ENCODE data around the gene MRGPRF. TPM values are rescaled to one million over a fixed set of nuclear protein-coding genes. Genes with fewer than 3 reads are reported as not detected.
"Not testable (repeated sequence)": the region's sequence is repeated elsewhere in the genome, so short reads cannot be mapped to it uniquely, and the experiment has no call there.

The MRGPRF gene
- total RNA-seq, 4 donors from 2014 or later, result 4.2 to 21.9 (median 5.2) TPM

GRCh38 chr11:69000831-69001242, 12.2 kb downstream of the MRGPRF start:
- Histone ChIP-seq H3K27me3 (no peaks in the 10 kb centered on the region), H3K27ac (peak overlapping the region in 3 of 4 donors; percentile 46 to 96 (median 49)), H3K9me3 (no peaks in the 10 kb centered on the region), H3K4me1 (peaks cover 0 to 24% (median 0%) of the 10 kb centered on the region in 4 donors), H3K36me3 (peaks cover 0 to 7% (median 0%) of the 10 kb centered on the region in 3 donors), H3K4me3 (no peak overlapping the region)
- DNase-seq, result peak in 2 of 3 donors; percentile 45 to 49
- TF ChIP-seq, protein P1, sequence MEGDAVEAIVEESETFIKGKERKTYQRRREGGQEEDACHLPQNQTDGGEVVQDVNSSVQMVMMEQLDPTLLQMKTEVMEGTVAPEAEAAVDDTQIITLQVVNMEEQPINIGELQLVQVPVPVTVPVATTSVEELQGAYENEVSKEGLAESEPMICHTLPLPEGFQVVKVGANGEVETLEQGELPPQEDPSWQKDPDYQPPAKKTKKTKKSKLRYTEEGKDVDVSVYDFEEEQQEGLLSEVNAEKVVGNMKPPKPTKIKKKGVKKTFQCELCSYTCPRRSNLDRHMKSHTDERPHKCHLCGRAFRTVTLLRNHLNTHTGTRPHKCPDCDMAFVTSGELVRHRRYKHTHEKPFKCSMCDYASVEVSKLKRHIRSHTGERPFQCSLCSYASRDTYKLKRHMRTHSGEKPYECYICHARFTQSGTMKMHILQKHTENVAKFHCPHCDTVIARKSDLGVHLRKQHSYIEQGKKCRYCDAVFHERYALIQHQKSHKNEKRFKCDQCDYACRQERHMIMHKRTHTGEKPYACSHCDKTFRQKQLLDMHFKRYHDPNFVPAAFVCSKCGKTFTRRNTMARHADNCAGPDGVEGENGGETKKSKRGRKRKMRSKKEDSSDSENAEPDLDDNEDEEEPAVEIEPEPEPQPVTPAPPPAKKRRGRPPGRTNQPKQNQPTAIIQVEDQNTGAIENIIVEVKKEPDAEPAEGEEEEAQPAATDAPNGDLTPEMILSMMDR (IDR thresholded peaks at IDR 0.05), result peak in 5 of 6 experiments; percentile 16 to 46 (median 29)
- TF ChIP-seq POLR2A (IDR thresholded peaks at IDR 0.05), result no peak

DNA sequence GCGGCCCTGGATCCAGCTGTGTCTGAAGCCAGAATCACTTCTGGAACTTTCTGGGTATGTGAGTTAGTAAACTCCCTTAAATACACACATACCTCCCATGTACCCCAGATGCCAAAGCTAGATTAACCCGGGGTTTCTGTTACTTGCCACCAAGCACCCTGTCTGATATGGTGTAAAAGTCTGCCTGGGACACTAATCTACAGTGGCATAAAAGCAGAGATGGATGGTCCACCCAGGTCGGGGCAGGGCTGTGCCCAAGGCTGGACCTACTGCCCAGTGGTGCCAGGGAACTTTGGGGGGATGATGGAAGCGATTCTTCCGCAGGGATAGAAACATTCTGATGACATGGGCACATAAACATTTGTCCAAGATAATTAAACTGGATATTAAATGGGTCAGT, 12.7 kb downstream of the MRGPRF start:
- TF ChIP-seq, protein P1 (IDR thresholded peaks at IDR 0.05), result no peak

DNA sequence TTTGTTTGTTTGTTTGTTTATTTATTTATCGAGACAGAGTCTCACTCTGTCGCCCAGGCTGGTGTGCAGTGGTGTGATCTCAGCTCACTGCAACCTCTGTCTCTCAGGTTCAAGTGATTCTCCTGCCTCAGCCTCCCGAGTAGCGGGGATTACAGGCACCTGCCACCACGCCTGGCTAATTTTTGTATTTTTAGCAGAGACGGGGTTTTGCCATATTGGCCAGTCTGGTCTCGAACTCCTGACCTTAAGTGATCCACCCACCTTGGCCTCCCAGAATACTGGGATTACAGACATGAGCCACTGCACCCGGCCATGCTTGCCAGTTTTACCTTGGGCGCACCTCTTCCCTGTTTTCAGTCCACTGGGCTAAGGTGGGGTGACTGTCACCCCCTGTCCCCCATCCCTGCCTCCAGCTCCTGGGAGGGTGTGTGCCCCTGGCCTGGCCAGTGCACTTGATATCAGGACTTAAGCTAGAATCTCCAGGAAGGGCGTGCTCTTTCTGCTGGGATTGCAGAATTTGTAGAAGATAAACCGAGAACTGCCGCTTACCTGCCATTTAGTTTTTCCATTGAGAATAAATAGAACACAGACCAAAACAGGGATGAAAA, 13.2 kb downstream of the MRGPRF start:
- H3K4me1 ChIP-seq, result peaks cover 0 to 24% (median 0%) of the 10 kb centered on the region in 4 donors
- H3K27me3 ChIP-seq, H3K36me3 ChIP-seq, H3K9me3 ChIP-seq, H3K4me3 ChIP-seq: not testable (repeated sequence)
- DNase-seq, result peak in 1 of 3 donors; percentile 23
- H3K27ac ChIP-seq, result peak overlapping the region in 3 of 4 donors; percentile 21 to 96 (median 46)

More for the DNA sequence above, 12.7 kb downstream of the MRGPRF start:
- Histone ChIP-seq H3K4me1 (peaks cover 0 to 24% (median 0%) of the 10 kb centered on the region in 4 donors), H3K27me3 (no peaks in the 10 kb centered on the region), H3K27ac (peak overlapping the region; percentile 21 to 96 (median 42)), H3K9me3 (no peaks in the 10 kb centered on the region), H3K4me3 (no peak overlapping the region), H3K36me3 (peaks cover 0 to 5% (median 0%) of the 10 kb centered on the region in 3 donors)
- peak in 1 of 3 donors; percentile 9 for DNase-seq

DNA sequence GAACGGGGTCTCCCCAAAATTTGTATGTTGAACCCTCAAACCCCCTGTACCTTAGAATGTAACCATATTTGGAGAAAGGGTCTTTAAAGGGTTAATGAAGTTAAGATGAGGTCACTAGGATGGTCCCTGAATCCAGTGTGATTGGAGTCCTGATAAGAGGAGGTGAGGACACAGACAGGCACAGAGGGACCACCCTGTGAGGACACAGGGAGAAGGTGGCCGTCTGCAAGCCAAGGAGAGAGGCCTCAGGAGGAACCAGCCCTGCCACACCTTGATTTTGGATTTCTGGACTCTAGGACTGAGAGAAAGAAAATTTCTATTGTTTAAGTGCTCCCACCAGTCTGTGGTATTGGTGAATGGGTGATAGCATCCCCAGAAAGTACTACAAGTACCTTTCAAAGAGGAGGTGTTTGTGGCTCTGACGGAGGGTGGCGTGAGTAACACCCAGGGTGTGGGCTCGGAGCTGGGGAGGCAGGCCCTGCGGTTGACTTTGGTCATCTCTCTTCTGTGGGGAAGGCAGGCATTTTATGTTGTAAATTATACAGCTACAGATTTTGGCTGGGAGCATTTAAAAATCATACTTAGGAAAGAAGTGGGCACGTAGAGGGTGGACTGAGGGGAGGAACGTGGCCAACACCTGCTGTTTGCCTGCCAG, 13.8 kb downstream of the MRGPRF start:
- Histone ChIP-seq H3K36me3 (no peaks in the 10 kb centered on the region), H3K4me3 (no peak overlapping the region), H3K27me3 (no peaks in the 10 kb centered on the region), H3K27ac (peak overlapping the region in 2 of 4 donors; percentile 21 to 96), H3K4me1 (peaks cover 0 to 24% (median 0%) of the 10 kb centered on the region in 4 donors), H3K9me3 (no peaks in the 10 kb centered on the region)
- no peak for TF ChIP-seq POLR2A (IDR thresholded peaks at IDR 0.05)
- TF ChIP-seq, protein P1 (IDR thresholded peaks at IDR 0.05), result no peak
- DNase-seq, result peak in 1 of 3 donors; percentile 28

GRCh38 chr11:68998390-68998911, 14.6 kb downstream of the MRGPRF start:
- Histone ChIP-seq H3K4me1 (peaks cover 0 to 24% (median 0%) of the 10 kb centered on the region in 4 donors), H3K36me3 (no peaks in the 10 kb centered on the region), H3K27ac (peak overlapping the region in 1 of 4 donors; percentile 96), H3K4me3 (no peak overlapping the region), H3K27me3 (no peaks in the 10 kb centered on the region), H3K9me3 (no peaks in the 10 kb centered on the region)
- DNase-seq, result peak in 2 of 3 donors; percentile 43 to 45
- TF ChIP-seq POLR2A (IDR thresholded peaks at IDR 0.05), result no peak
- TF ChIP-seq, protein P1 (IDR thresholded peaks at IDR 0.05), result no peak

DNA sequence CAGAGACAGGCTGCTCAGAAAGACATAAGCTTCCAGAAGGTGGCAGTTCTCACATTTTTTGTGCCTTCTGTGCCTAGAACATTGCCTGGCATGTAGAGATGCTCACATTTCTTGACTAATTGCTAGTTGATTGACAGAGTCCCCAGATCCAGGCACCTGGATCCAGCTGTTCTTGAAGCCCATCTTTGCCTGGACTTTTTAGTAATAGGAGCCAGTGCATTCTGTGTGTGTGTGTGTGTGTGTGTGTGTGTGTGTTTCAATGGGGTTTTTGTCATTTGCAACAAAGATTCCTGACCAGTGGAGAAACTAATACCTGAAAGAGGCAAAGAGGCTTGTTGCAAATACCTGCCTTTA, 15.1 kb downstream of the MRGPRF start:
- no peak for TF ChIP-seq POLR2A (IDR thresholded peaks at IDR 0.05)
- TF ChIP-seq, protein P1 (IDR thresholded peaks at IDR 0.05), result no peak
- no peak for DNase-seq
- H3K9me3 ChIP-seq, result no peaks in the 10 kb centered on the region
- no peaks in the 10 kb centered on the region for H3K27me3 ChIP-seq
- H3K36me3 ChIP-seq, result no peaks in the 10 kb centered on the region
- H3K4me1 ChIP-seq, result peaks cover 0 to 24% (median 0%) of the 10 kb centered on the region in 4 donors
- no peak overlapping the region for H3K4me3 ChIP-seq
- H3K27ac ChIP-seq, result peak overlapping the region in 1 of 4 donors; percentile 96

All from Peyer's patch (tissue), 4 donors.